CD4-positive, alpha-beta T cell treated with Interleukin-21 for 1 hour (primary cell): Measurements from ENCODE around the gene NFIX.
"Not testable (repeated sequence)": the region's sequence is repeated elsewhere in the genome, so short reads cannot be mapped to it uniquely, and the experiment has no call there.

Experiments used
- DNase-seq: peaks from one replicate; pipeline ENCODE4 v3.0.0-alpha.2; 2020

The NFIX gene

DNA sequence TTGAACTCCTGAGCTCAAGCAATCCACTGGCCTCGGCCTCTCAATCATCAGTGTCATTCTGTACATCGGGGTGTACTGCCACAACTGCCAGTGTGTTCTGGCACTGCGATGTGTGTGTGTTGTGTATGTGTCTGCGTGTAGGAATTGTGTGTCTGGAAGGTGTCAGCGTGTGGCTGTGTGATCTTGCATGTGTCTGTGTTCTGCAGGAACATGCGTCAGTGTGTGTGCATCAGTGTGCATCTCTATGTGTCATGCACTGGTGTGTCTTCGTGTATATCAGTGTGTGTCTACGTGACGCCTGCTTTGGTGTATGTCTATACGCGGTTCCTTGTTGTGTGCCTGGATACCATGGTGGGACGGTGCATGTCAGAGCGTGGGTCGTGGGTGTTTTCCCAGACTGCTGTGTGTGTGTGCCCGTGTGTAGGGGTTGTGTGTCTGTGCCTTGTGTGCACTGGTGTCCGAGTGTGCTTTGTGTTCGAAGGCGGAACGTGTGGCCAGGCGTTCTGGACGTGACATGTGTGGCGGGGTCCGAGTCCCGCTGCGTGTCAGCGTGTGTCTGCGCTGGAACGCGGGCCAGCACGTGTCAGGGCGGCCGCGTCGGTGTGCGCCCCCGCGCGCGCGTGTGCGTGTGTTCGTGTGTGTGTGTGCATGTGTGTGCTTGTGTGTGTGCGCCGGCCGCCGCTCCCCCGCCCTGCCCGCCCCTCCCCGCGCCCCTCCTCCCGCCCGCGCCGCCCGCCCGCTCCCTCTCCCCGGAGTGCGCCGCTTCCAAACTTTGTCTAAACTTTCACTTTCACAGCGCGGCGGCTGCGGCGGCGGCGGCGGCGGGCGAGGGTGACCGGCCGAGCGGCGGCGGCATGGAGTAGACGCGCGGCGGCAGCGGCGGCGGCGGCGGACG, at the start of gene NFIX:
Gene NFIX, plus strand, starts transcription at position 775 of the 895 bp plus-strand sequence. CDS start 363 bp downstream, outside the sequence.
- DNase-seq: peak; percentile 73

DNA sequence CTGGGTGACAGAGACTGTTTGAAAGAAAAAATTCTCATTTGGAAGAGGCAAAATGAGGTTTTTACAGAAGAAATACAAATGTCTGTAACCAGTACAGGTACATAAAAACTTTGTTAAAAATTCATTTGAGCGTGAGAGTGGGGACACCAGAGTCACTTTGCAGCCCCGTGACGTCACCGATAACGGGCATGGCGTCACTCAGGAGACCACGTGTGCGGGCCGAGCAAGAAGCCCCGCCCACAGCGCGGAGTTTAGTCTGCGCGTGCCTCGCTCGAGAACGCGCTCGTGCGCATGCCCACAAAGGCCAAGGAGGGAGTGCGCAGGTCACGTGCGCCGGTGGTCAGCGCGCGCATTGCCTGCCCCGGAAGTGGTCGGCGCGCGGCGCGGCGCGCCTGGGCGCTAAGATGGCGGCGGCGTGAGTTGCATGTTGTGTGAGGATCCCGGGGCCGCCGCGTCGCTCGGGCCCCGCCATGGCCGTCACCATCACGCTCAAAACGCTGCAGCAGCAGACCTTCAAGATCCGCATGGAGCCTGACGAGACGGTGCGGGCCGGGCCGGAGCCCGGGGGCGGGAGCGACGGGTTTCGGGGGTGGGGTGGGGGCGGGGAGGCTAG, 49.7 kb upstream of the NFIX start, which contains the start of gene RAD23A:
Gene RAD23A, plus strand, starts transcription at position 384 of the 613 bp plus-strand sequence. Its CDS starts 87 bp downstream, at position 471.
- DNase-seq: peak; percentile 98

DNA sequence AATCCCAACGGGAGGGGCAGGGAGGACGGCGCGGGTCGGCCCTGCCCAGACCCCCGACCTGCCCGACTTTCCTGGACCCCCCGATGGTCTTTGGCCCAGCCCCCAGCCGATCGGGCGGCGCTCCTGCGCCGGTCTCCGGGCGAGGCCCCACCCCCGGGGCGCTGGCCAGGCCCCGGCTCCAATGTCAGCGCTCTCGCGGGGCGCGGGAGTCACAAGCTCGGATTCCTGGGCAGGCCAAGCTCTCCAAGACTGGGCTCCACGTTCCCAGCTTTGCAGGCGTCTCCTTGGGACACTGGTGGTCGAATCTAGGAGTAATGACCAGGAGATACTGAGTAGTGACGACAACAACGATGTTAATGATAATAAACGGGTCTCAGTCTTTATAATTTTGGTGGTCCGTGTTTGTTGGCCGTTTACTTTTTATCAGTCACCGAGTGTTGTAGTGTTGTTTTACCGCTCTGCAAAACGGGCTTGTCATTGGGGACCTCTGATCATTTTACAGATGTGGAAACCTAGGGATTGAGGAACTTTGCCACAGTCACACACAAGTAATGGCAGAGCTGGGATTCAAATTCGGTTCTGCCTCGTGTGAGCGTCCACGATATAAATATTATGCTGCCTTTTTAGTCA, 49.1 kb upstream of the NFIX start:
- DNase-seq: peak; percentile 47

DNA sequence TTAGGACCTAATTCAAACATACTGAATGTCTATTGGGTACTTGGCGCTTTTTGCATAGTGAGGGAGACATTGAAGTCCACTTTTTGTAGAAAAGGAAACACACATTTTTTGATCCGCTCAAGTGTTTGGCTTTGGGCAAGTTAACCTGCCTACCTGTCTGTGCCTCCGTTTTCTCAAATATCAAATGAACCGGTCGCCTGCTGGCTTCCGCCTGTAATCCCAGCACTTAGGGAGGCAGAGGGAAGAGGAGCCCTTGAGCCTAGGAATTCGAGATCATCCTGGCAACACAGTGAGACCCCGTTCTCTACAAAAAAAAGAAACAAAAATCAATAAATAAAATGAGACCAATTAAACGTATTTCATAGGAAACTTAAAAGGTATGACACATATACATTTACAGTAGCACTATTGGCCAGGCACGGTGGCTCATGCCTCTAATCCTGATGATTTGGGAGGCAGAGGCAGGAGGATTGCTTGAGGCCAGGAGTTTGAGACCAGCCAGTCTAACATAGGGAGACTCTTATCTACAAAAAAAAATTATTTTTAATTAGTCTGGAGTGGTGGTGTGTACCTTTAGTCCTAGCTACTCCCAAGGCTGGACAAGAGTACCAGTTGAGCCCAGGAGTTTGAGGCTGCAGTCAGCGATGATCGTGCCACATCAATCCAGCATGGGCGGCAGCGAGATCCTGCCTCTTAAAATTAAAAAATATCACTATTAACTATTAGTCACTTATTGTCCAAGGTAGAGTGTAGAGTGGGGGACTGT, 48.4 kb upstream of the NFIX start:
- no peak for DNase-seq

DNA sequence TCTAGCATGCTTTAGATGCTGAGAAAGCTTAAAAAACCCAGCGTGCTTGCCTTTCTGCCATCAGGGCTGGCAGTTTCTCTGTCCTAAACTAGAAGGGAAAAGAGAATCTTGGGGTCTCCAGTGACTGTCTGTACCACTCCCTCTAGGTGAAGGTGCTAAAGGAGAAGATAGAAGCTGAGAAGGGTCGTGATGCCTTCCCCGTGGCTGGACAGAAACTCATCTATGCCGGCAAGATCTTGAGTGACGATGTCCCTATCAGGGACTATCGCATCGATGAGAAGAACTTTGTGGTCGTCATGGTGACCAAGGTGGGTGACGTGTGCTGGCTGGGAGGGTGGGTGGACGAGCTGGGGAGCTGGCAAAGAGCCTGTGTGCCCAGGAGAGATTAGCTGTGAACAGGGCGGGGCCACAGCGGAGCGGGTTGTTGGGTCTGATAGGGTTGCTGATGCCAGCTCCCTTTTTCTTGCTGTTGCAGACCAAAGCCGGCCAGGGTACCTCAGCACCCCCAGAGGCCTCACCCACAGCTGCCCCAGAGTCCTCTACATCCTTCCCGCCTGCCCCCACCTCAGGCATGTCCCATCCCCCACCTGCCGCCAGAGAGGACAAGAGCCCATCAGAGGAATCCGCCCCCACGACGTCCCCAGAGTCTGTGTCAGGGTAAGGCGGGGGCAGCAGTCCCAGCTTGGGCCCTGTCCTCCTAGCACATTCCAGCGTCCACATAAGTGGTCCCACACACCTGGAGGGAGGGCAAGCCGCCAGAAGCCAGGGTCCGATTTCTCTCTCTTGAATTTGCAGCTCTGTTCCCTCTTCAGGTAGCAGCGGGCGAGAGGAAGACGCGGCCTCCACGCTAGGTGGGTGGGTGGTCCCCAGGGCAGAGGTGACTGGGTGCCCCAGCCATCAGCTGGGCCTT, 47.3 kb upstream of the NFIX start:
- DNase-seq: no peak

DNA sequence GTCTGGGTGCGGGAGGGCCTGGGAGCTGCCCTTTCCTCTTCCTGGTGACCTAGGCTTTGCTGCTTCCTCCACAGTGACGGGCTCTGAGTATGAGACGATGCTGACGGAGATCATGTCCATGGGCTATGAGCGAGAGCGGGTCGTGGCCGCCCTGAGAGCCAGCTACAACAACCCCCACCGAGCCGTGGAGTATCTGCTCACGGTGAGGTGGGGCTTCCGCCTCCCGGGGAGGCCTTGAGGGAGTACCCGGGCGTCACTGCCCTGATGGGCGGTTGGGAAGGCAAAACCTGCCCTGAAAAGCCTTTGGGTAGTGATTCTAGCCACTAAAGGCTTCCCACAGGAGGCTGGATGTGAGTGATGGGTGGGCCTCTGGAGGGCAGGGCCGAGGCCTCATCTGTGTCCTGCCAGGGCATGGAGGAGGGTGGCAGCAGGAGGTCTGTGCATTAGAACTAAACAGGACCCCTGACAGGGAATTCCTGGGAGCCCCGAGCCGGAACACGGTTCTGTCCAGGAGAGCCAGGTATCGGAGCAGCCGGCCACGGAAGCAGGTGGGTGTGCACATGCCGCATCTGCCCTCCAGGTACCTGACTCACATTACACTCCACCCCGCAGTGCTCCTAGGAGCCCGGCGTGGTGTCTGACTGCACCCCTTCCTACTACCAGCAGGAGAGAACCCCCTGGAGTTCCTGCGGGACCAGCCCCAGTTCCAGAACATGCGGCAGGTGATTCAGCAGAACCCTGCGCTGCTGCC, 46.5 kb upstream of the NFIX start:
- no peak for DNase-seq

DNA sequence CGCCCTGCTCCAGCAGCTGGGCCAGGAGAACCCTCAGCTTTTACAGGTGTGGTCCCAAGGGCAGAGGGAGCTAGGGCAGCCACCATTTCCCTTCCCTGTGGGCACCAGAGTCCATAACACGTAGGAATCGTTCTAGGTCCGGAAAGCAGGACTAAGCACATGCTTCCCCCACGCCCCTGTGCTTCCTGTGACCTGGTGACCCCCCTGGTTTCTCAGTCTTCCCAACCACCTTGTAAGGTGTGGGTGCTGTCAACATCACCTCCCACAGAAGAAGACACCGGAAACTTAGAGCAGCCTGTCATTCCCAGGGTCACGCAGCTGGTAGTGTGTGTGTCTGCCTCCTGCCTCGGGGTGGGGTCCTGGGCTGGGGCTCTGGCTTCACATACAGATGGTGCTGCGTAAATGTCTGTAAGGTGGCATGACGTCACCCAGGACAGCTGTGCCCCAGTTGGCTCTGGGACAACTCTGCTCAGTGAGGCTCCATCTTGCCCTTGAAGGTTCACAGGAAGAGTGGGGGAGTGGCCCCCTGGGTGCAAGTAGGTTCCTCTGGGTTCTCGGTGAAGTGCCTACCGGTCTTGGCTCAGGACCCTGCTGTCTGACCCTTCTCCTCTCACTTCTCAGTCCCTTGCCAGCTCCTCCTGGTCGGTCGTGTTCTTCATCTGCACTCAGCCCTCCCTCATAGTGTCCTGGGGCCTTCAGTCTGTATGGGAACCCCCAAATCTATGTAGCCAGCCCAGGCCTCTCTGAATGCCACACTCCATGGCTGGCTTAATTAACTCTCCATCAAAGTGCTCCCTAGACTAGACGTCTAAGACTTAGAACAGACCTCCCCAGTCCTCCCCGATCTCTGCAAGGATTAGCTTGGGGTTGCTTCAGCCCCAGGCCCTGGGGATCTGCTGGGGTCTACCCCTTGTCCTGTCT, 45.7 kb upstream of the NFIX start:
- DNase-seq: no peak

DNA sequence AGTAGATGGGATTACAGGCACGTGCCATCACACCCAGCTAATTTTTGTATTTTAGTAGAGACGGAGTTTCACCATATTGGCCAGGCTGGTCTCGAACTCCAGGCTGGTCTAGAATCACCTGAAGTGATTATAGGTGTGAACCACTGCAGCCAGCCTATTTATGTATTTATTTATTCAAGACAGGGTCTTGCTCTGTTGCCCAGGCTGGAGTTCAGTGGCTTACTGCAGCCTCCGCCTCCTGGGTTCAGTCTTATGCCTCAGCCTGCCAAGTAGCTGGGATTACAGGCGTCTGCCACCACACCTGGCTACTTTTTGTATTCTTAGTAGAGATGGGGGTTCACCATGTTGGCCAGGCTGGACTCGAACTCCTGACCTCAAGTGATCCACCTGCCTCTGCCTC, 43.2 kb upstream of the NFIX start:
- DNase-seq: not testable (repeated sequence)

DNA sequence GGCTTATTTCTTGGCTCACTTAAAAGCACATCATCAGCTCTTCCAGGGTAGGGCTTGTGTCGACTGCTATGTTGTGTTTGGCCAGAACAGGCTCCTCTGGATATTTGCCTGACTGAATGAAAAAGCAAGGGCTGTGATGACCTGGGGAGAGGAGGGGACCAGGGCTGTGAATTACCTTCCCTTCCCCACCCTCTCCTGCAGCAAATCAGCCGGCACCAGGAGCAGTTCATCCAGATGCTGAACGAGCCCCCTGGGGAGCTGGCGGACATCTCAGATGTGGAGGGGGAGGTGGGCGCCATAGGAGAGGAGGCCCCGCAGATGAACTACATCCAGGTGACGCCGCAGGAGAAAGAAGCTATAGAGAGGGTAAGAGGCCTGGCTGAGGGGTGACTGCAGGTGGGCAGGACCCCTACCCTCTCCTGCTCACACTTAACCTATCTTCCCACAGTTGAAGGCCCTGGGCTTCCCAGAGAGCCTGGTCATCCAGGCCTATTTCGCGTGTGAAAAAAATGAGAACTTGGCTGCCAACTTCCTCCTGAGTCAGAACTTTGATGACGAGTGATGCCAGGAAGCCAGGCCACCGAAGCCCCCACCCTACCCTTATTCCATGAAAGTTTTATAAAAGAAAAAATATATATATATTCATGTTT, 42.7 kb upstream of the NFIX start:
- no peak for DNase-seq

DNA sequence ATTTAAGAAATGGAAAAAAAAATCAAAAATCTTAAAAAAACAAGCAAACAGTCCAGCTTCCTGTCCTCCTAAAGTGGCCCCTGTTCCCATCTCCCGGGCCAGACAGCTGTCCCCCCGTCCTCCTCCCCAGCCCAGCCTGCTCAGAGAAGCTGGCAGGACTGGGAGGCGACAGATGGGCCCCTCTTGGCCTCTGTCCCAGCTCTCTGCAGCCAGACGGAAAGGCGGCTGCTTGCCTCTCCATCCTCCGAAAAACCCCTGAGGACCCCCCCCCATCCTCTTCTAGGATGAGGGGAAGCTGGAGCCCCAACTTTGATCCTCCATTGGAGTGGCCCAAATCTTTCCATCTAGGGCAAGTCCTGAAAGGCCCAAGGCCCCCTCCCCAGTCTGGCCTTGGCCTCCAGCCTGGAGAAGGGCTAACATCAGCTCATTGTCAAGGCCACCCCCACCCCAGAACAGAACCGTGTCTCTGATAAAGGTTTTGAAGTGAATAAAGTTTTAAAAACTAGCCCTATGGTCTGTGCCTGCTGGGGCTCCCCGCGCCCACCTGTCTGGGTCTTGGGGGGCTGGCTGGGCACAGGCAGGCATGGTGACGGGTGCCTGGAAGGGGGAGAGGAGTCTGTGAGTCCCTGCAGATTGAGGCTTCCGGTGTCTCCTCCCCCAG, 42.0 kb upstream of the NFIX start:
- no peak for DNase-seq

DNA sequence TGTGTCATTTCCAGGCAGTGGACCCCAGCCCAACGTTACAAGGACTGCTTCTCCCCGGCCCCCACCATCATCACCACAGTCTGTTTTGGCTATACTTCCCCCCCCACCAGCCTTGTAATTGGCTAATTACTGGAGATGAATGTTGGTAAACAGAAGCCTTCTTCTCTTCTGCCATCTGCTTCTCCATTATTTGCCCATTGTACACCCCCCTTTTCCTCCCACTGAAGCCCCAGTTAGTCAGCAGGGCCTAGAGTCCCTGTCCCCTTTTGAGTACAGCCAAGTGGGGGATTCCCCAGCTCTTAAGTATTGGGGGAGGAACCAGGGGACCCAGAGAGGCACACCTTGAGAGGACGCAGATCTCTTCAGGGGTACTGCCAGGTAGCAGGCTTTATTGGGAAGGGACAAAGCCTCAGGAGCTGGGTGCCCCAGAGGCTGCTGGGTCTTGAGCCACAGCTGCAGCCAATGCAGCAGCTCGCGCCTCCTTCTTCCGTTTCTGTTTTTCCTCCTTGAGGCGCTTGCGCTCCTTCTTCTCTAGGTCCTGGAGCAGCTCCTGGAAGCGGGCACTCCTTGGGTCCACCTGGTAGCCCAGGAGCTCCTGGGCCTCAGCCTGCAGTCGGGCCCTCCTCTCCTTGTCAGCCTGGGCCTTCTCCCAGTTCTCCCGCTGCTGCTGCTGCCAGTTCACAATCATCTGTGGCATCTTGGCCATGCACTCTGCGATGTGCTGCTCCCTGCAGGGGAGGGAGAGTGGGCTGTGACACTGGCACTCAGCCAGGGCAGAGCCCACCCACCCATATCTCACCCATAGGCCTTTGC, 41.3 kb upstream of the NFIX start:
- DNase-seq: no peak

DNA sequence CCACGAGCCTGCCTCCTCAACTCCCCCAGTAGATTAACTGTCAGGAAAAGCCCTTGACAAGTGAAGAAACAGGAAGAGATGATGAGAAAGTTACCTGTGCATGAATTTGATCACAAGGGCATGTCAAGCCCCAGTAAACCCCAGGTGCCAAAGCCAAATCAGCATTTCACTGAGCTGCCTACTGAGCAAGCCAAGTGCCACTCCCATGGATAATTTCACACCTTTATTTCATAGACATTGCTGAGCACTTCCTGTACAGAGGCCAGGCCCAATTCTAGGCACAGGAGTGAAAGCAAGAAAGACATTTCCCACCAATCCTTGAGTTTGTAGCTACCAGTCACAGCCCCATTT, 40.7 kb upstream of the NFIX start:
- no peak for DNase-seq

DNA sequence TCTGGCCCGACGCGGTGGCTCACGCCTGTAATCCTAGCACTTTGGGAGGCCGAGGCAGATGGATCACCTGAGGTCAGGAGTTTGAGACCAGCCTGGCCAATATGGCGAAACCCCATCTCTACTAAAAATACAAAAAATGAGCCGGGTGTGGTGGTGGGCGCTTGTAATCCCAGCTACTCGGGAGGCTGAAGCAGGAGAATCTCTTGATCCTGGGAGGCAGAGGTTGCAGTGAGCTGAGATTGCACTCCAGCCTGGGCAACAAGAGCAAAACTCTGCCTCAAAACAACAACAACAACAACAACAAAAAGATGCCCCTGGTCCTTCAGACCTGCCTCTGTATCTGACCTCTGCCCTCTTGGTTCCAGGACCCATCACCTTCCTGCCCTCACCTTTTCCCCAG, 39.7 kb upstream of the NFIX start:
- DNase-seq: not testable (repeated sequence)

DNA sequence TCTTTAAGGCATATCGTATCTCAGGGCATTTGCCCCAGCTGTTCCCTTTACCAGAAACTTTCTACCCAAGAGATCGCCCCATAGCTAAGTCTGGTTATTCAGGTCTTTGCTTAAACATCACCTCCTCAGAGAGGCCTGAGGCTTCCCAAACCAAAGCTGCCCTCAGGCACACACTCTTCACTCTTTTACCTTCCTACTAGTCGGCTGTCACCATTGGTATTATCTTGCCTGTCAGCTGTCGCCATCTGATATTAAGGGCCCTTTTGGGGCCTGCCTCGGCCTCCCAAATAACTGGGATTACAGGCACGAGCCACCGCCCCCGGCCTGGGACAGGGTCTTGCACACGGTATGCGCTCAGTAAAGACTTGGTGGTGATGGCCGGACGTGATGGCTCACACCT, 39.3 kb upstream of the NFIX start:
- no peak for DNase-seq

DNA sequence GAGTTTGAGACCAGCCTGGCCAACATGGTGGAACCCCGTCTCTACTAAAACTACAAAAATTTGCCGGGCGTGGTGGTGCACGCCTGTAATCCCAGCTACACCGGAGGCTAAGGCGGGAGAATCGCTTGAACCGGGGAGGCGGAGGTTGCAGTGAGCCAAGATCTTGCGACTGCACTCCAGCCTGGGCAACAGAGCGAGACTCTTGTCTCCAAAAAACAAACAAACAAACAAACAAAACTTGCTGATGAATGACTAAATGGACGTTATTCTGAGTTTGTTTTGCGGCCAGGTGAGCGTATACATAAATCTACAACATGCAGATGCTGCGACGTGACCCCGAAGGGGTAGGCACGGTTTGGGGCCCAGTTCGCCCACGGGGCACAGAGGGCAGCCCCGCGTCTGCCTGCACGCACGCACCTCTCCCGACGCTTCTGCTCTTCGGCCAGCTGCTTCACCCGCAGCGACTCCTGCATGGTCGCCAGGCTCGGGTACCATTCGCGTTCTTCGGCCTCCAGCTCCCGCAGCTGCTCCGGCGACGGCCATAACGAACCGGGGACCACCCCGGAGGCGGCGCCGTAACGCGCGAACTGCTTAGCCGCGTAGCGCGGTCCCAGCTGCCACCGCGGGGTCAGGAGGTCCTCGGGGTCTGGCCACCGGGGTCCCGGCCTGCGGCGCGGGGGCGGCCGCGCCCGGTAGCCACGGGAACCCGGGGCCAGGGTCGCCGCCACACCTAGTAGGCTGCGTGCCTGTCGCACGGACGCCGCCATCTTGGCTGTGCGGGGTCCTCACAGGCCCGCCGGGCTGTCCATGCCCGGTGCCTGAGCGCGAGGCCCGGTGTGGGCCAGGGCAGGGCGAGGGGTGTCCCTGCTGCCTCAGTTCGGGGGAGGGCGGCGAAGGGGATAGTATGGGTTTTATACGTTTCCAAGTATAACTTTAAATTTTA, 38.6 kb upstream of the NFIX start, which contains the start of gene GADD45GIP1:
Gene GADD45GIP1, minus strand, starts transcription at position 778 of the 943 bp plus-strand sequence. Its CDS starts 11 bp downstream, at position 767.
- DNase-seq: peak; percentile 84

DNA sequence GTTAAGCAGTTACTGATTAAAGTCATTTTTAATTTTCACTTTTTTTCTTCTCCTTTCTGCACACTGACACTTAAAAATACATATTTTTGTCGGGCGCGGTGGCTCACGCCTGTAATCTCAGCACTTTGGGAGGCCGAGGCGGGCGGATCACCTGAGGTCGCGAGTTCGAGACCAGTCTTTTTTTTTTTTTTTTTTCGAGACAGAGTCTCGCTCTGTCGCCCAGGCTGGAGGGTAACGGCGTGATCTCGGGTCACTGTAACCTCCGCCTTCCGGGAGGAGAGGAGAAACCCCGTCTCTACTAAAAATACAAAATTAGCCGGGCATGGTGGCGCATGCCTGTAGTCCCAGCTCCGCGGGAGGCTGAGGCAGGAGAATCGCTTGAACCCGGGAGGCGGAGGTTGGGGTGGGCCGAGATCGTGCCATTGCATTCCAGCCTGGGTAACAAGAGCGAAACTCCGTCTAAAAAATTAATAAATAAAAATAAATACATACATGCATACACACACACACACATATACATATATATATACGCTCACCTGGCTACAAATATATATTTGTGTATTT, 37.8 kb upstream of the NFIX start:
- DNase-seq: not testable (repeated sequence)
